ENCODE measurements around the gene KDM3A.

KDM3A gene

DNA sequence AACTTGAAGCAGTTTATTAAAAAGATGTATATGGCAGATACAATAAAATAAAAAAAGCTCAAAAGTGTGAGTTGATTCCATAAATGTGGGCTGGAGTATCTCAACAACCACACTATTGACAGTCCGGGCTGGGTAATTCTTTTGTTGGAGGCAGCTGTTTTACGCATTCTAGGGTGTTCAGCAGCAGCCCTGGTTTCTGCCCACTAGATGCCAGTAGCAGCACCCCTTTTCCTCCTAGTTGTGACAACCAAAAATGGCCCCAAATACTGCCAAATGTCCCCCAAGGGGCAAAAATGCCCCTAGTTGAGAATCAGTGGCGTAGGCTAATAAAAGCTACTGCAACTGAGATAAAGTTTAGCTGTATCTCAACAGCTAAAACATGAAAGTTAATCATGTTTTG is 77.3 kb downstream of the KDM3A start:
- 0 out of 2 replicates have a peak, but pooled peaks have one; percentile 7 for TF ChIP-seq CTCF (IDR thresholded peaks at IDR 0.05; ENCODE audit: low read depth, low read length)
- H3K4me3 ChIP-seq (ENCODE audit: low read depth, low read length), result no peak overlapping the region

GRCh38 chr2:86519349-86519748 is 78.2 kb downstream of the KDM3A start:
- no peak for TF ChIP-seq CTCF (IDR thresholded peaks at IDR 0.05; ENCODE audit: low read depth, low read length)
- no peak overlapping the region for H3K4me3 ChIP-seq (ENCODE audit: low read depth, low read length)

- no peak overlapping the region for H3K4me3 ChIP-seq (ENCODE audit: low read depth, low read length)
- no peak for TF ChIP-seq CTCF (IDR thresholded peaks at IDR 0.05; ENCODE audit: low read depth, low read length)
These were observed 79.0 kb downstream of the KDM3A start for GRCh38 chr2:86520153-86520552.

- no peak for TF ChIP-seq CTCF (IDR thresholded peaks at IDR 0.05; ENCODE audit: low read depth, low read length)
These were observed 80.8 kb downstream of the KDM3A start for GRCh38 chr2:86521922-86522321.

DNA sequence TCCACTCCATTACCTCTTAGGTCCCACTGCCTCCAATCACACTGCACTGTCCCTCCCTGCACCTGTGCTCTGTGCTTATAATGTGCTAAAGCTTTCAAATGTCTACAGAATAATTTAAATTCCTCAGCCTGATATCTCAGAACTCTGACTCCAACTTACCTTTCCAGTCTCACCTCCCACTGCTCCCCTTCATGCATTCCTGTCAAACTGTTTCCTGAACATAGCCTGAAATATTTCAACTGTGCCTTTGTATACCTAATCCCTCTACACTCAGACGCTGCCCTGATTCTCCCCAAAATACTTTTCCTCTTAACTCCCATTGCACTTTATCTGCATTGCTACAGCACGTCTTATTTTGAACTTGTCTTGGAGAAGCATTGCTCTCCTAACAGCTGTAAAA is 81.5 kb downstream of the KDM3A start:
- no peak for TF ChIP-seq CTCF (IDR thresholded peaks at IDR 0.05; ENCODE audit: low read depth, low read length)
- H3K4me3 ChIP-seq (ENCODE audit: low read depth, low read length), result no peak overlapping the region

More at GRCh38 chr2:86521922-86522321, 80.8 kb downstream of the KDM3A start:
- H3K4me3 ChIP-seq (ENCODE audit: low read depth, low read length), result no peak overlapping the region

DNA sequence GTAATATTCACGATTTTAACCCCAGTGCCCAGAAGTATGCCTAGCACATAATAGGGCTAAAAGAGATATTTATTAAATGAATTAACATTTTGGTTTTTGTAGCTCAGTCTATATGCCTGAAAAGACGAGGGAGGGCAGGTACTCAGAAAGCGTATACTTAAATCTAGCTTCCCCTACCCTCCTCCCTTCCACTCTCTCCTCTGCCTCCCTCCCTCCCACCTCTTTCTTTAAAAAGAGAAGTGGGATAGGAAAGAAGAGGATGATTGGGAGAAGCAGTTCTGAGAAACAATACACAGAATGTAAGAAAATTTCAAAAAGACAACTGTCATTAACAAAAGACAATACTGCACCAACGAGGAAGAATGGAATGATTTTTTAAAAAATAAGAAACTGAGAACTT is 82.3 kb downstream of the KDM3A start:
- TF ChIP-seq CTCF (IDR thresholded peaks at IDR 0.05; ENCODE audit: low read depth, low read length), result no peak
- no peak overlapping the region for H3K4me3 ChIP-seq (ENCODE audit: low read depth, low read length)

- no peak for TF ChIP-seq CTCF (IDR thresholded peaks at IDR 0.05; ENCODE audit: low read depth, low read length)
These were observed 84.5 kb downstream of the KDM3A start for GRCh38 chr2:86525421-86526340.

More at GRCh38 chr2:86525421-86526340, 84.5 kb downstream of the KDM3A start:
- no peak overlapping the region for H3K4me3 ChIP-seq (ENCODE audit: low read depth, low read length)
